Epithelial cell of esophagus (primary cell): ENCODE measurements around the gene ZNF630.
"Not testable (repeated sequence)": the region's sequence is repeated elsewhere in the genome, so short reads cannot be mapped to it uniquely, and the experiment has no call there.

Experiments used
- DNase-seq: peaks from one replicate; pipeline ENCODE4 v3.0.0; 2010; ENCODE audit warnings: low read depth
- H3K4me3 ChIP-seq: 2 replicates; pipeline ENCODE4 v1.5.1; 2011; ENCODE audit warnings: mild to moderate bottlenecking, low read length, control low read depth
- CTCF ChIP-seq: IDR thresholded peaks from 2 replicates; pipeline ENCODE4 v1.5.1; 2011; ENCODE audit warnings: low read depth, mild to moderate bottlenecking, low read length, control low read depth, inconsistent platforms; ENCODE audit not compliant: insufficient read depth; ENCODE audit errors: missing control alignments

The ZNF630 gene

GRCh38 chrX:48071064-48071985 lies at the start of gene ZNF630:
TSS of gene ZNF630 (minus strand) at chrX:48071640. CDS start at chrX:48066886, 4,754 bp downstream.
- peak within 1 kb of the TSS; percentile 63 for H3K4me3 ChIP-seq
- peak; percentile 79 for DNase-seq
- TF ChIP-seq CTCF, result no peak

DNA sequence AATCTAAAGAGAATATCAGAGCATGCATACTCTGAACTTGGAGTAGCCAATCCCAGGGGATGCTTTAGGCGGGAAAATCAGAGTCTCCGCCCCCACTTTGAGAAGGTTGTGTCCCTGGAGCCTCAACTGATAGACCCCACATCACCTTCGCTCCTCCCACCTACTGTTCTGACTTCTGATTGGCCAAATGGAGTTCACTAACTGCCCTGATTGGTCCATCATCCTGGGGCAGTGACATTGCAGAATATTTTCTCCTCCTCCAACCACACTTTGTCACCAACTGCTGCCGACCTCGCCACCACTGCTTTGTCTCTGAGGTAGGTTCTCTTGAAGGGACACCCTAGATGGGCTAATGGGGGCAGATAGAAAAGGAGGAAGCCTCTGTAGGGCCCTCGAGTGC lies 36.3 kb upstream of the ZNF630 start:
- TF ChIP-seq CTCF, result no peak
- no peak for DNase-seq
- H3K4me3 ChIP-seq, result no peak overlapping the region

DNA sequence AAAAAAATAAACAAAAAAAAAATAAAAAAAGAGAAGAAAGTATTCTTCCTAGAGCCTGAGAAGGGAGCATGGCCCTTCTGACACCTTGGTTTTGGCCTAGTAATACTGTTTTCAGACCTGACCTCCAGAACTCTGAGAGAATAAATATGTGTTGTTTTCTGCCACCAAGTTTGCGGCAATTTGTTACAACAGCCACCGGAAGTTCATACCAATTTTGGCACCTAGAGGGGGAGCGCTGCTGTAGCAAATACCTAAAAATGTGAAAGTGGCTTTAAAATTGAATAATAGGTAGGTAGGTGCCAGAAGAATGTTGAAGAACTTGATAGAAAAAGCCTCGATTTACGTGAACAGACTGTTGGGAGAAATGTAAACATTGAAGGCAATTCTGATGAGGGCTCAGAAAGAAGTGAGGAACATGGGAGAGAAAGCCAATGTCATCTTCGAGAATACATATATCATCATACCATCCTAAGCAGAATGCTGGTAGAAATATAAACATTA lies 31.5 kb upstream of the ZNF630 start:
- no peak for DNase-seq
- no peak for TF ChIP-seq CTCF
- no peak overlapping the region for H3K4me3 ChIP-seq

DNA sequence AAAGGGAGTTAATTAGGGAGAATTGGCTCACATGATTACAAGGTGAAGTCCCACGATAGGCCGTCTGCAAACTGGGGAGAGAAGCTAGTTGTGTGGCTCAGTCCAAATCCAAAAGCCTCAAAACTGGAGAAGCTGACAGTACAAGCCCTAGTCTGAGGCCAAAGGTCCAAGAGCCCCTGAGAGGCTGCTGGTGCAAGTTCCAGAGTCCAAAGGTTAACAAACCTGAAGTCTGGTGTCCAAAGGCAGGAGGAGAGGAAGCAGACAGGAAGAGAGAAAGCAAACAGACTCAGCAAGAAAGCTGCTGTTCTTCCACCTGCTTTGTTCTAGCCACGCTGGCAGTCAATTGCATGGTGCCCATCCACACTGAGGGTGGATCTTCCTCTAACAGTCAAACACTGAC lies 30.0 kb upstream of the ZNF630 start:
- no peak overlapping the region for H3K4me3 ChIP-seq
- no peak for DNase-seq
- TF ChIP-seq CTCF, result no peak

DNA sequence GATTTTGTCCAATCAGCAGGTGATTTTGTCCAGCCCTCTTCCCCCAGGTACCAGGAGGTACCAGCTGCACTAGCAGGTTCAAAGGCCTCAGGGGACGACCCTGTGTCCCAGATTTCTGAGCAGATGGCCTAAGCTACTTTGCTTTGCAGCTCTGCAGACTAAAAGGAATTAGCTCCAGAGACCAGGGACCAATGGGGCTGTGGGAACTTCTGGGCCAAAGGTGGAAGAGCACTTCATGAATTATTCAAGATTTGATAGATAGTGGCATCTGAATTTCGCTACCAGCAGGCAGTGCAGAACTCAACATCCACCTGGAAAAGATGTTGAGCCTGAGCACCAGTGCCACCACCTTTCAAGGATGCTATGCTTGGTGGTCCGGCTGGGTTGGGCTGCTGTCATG lies 21.1 kb upstream of the ZNF630 start:
- H3K4me3 ChIP-seq, DNase-seq: not testable (repeated sequence)

DNA sequence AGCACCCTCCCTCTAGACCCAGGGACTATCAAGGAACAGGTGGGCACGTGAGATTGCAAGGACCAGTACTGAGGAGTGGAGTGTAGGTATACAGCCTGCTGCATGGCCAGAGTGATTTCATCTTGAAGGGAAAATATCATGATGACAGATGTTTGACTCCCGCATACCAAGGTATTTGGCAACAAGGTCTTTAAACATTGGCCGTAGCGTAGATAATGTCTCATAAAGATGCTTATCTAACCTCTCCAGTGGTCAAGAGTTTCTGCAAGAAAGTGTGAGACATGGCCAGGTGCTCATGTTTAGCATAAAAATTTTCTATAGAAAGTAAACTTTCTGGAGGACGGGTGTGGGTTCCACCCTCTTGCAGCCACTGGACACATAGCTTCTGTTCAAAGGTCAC lies 18.7 kb upstream of the ZNF630 start:
- H3K4me3 ChIP-seq, result no peak overlapping the region
- no peak for TF ChIP-seq CTCF
- peak; percentile 15 for DNase-seq

DNA sequence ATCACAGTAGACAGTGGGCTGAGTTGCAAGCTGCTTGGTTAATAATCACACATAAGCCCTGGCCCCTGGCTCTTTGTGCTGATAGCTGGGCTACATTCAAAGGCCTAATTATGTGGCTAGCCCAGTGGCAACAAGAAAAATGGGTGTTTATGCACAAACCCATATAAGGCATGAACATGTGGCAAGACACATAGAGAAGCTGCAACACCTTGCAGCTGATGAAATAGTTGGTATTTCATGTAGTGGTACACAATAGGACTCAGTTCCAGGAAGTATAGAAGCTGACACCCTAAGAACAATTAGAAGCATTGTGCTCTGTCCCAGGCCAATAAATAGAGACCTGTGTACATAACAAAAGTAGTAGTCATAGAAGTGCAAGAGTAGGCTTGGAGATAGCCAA lies 14.6 kb upstream of the ZNF630 start:
- no peak for TF ChIP-seq CTCF
- H3K4me3 ChIP-seq, result no peak overlapping the region
- DNase-seq, result peak; percentile 46
